Psoas muscle (tissue), 8 donors: ENCODE data around the gene RGS3. TPM values are rescaled to one million over a fixed set of nuclear protein-coding genes. Genes with fewer than 3 reads are reported as not detected.

Source experiments
- ATAC-seq, 4 donors: fragments of 200-7000 bp; cut with Tn5 transposase; one replicate each; pipeline ENCODE4 v1.9.1; 2020; ENCODE audit warnings: moderate library complexity in 3 of 4, mild to moderate bottlenecking in 2 of 4
- DNase-seq, 2 donors: peaks; one replicate each; pipeline ENCODE4 v3.0.0-alpha.2; 2020
- H3K27ac ChIP-seq: fragments of 200-600 bp; one replicate; pipeline ENCODE4 v1.8.0; 2022
- H3K27me3 ChIP-seq, 3 donors: fragments of 200-600 bp in 1 of 3; one replicate each; pipeline versions ENCODE4 v1.6.1 to v1.8.0; 2013 to 2022; ENCODE audit warnings: low read length in 2 of 3, mild to moderate bottlenecking in 2 of 3, moderate library complexity in 1 of 3; ENCODE audit not compliant: insufficient read depth in 3 of 3
- H3K36me3 ChIP-seq, 2 donors: fragments of 200-600 bp in 1 of 2; one replicate each; pipeline versions ENCODE4 v1.6.1 to v1.8.0; 2013 to 2022; ENCODE audit warnings: low read depth in 1 of 2, mild to moderate bottlenecking in 1 of 2, moderate library complexity in 1 of 2; ENCODE audit not compliant: insufficient read depth in 1 of 2
- H3K4me1 ChIP-seq: fragments of 200-600 bp; one replicate; pipeline ENCODE4 v1.8.0; 2022
- H3K4me3 ChIP-seq: fragments of 200-600 bp; one replicate; pipeline ENCODE4 v1.8.0; 2022; ENCODE audit warnings: mild to moderate bottlenecking
- H3K9me3 ChIP-seq: fragments of 200-600 bp; one replicate; pipeline ENCODE4 v1.8.0; 2022
- WGBS, 3 donors: extraction: QIAGEN DNeasy Blood & Tissue Kit; methylation state at CpG; one replicate each; pipeline versions ENCODE4 v1.1.6 to v1.1.7; 2013; 5-methylcytosine and 5-hydroxymethylcytosine counted together
- intact Hi-C, 2 donors: fragments of 100-400 bp; cut with DNase I; formaldehyde crosslinking; loops; one replicate each; pipeline versions ENCODE4 v1.11.0 to v1.14.2; 2022
- polyA plus RNA-seq, 3 donors: library from polyadenylated mRNA; stranded (reverse); fragments of 200-250 nt; gene quantifications; one replicate each; pipeline ENCODE4 v1.2.3, GENCODE V29; 2013
- total RNA-seq, 4 donors: library from RNA; stranded (reverse); fragmentation: NEBNext Ultra II Directional in 2 of 4; extraction: Animal tissue kit (Norgen Biotek cat#: 25700) in 2 of 4; gene quantifications; one replicate each; pipeline versions ENCODE4 v1.2.1 to v1.2.4, GENCODE V29; 2021 to 2023
- TF ChIP-seq, protein P1 (sequence below): fragments of 200-600 bp; IDR thresholded peaks from one replicate; pipeline ENCODE4 v1.8.0; 2022; ENCODE audit warnings: antibody characterized with exemption
- donor health status: healthy with polysubstance abuse.
- donor health status: DM: no; HTN: no; CAD: no; lungs with moderate emphysema.
- donor health status: Bipolar disorder and iron deficiency.
- donor health status: healthy.
- donor health status: DM: yes; HTN: yes; CAD: no.
- donor health status: DM: no; HTN: no; CAD: no.
- donor health status: DM: no; HTN: no; CAD: no.
- donor health status: DM: yes; HTN: yes; CAD: no.

The RGS3 gene
- total and polyA plus RNA-seq, 7 donors: 7.1 to 38.1 (median 14.6) TPM

DNA sequence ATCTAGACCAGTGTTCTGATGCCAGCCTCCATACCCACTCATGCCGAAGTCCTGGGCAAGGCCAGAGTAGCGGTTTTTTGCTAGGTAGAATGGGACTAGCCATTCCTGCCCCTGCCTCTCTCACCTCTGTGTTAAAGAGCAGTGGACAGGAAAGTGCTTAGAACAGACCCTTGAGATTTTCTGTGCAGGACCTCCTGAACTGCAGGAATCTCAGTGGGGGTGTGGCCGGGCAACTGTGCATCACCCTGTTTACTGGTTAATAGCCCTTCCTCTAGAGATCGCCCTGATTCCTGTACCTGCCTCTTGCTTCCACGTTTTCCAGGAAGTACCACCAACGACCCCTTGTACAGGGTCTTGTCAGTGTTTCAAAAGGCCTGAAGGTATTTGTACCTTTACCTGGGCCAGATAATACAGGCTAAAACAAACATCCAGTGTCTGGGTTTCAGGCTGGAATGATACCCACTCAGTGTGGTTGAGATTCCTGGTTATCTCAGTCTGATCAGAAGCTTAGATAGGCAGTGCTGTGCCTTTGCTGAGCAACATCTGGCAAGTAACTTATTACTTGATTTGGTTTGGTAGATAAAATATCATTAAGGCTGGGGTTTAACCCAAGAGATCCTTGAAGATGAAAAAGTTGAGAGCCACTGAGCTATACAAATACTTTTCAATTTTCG, 65.9 kb downstream of the RGS3 start:
- Histone ChIP-seq H3K36me3 (peaks cover 0 to 17% of the 10 kb centered on the region in 2 donors), H3K9me3 (no peaks in the 10 kb centered on the region), H3K4me3 (no peak overlapping the region), H3K27ac (no peak overlapping the region), H3K4me1 (peaks cover 14% of the 10 kb centered on the region), H3K27me3 (no peaks in the 10 kb centered on the region)
- 88 to 90% (median 88%) methylated on average over 7 of the region's 7 CpGs for WGBS, 3 donors
- ATAC-seq (no peak), DNase-seq (no peak)
- TF ChIP-seq, protein P1, sequence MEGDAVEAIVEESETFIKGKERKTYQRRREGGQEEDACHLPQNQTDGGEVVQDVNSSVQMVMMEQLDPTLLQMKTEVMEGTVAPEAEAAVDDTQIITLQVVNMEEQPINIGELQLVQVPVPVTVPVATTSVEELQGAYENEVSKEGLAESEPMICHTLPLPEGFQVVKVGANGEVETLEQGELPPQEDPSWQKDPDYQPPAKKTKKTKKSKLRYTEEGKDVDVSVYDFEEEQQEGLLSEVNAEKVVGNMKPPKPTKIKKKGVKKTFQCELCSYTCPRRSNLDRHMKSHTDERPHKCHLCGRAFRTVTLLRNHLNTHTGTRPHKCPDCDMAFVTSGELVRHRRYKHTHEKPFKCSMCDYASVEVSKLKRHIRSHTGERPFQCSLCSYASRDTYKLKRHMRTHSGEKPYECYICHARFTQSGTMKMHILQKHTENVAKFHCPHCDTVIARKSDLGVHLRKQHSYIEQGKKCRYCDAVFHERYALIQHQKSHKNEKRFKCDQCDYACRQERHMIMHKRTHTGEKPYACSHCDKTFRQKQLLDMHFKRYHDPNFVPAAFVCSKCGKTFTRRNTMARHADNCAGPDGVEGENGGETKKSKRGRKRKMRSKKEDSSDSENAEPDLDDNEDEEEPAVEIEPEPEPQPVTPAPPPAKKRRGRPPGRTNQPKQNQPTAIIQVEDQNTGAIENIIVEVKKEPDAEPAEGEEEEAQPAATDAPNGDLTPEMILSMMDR: no peak
- intact Hi-C loops: loop anchor here in 1 of 2 donors (5.0 kb wide), 1 partner anchor 32 kb away; no protein-coding TSS in a partner anchor

DNA sequence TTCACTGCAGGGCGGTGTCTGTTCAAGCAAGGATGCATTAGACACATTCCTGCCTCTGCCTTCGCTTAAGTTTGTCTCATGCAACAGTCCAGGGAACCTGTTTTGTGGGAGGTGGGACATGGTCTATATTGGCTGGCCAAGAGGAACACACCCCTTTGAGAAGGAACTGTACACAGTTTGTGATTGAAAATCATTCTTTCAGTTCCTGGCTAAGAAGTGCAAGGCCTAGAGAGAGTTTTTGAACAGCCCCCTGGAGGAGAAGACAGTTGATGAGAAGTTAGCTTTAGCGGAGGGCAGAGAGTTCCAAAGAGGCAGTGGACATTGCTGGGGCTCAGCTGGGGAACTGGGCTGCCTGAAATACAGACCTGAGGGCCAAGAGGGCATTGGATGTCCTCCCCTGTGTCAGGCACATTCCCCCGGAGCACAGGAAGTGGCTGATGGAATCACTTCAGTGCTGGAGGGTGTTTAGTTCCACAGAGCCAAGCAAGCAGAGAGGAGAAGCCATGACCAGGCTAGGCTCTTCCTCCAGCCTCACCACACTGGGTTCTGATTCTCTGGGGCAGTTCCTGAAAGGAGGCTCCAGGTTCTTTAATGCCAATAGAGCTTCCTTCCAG, 66.6 kb downstream of the RGS3 start:
- WGBS, 3 donors: 63 to 74% (median 64%) methylated on average over 4 of the region's 4 CpGs
- intact Hi-C loops: loop anchor here in 1 of 2 donors (5.0 kb wide), 1 partner anchor 33 kb away; no protein-coding TSS in a partner anchor
- TF ChIP-seq, protein P1: no peak
- Histone ChIP-seq H3K27ac (no peak overlapping the region), H3K4me3 (no peak overlapping the region), H3K9me3 (no peaks in the 10 kb centered on the region), H3K36me3 (peaks cover 0 to 17% of the 10 kb centered on the region in 2 donors), H3K4me1 (peaks cover 9% of the 10 kb centered on the region), H3K27me3 (no peaks in the 10 kb centered on the region)
- ATAC-seq (no peak), DNase-seq (no peak)

DNA sequence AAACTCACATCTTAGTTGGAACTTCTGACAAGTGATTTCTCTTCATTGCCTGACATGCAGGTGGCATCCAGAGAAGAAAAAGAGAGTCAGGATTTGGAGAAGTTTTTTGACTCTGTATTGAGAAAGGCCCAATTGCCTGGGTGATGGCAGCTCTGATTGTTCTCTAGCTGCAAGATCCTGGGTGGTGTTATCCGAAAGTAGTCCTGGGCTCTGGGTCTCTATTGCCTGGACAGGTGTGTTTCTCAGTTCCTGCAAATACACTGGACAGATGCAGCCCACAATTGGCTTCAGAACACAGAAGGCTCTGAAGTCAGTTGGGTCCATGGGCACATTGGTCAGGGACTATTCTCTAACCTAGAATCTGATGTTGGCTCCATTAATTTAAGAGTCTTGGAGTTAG, 67.4 kb downstream of the RGS3 start:
- WGBS, 3 donors: 98 to 100% (median 100%) methylated on average over 1 of the region's 1 CpG
- DNase-seq: no peak
- ATAC-seq: no peak
- intact Hi-C loops: loop anchor here in 1 of 2 donors (5.0 kb wide), 1 partner anchor 34 kb away; no protein-coding TSS in a partner anchor
- peaks cover 4% of the 10 kb centered on the region for H3K4me1 ChIP-seq
- H3K36me3 ChIP-seq: peaks cover 0 to 17% of the 10 kb centered on the region in 2 donors
- H3K9me3 ChIP-seq: no peaks in the 10 kb centered on the region
- no peaks in the 10 kb centered on the region for H3K27me3 ChIP-seq
- H3K4me3 ChIP-seq: no peak overlapping the region
- TF ChIP-seq, protein P1: no peak
- no peak overlapping the region for H3K27ac ChIP-seq

GRCh38 chr9:113531919-113532808, 68.6 kb downstream of the RGS3 start:
- WGBS, 3 donors: 61 to 84% (median 62%) methylated on average over 7 of the region's 7 CpGs
- H3K27ac ChIP-seq: no peak overlapping the region
- H3K4me1 ChIP-seq: peaks cover 16% of the 10 kb centered on the region
- H3K36me3 ChIP-seq: peaks cover 0 to 17% of the 10 kb centered on the region in 2 donors
- intact Hi-C loops: loop anchor here in 1 of 2 donors (5.0 kb wide), 1 partner anchor 35 kb away; no protein-coding TSS in a partner anchor
- DNase-seq: no peak
- no peaks in the 10 kb centered on the region for H3K9me3 ChIP-seq
- TF ChIP-seq, protein P1: no peak
- H3K27me3 ChIP-seq: no peaks in the 10 kb centered on the region
- ATAC-seq: no peak
- H3K4me3 ChIP-seq: no peak overlapping the region
